Amniotic stem cell (primary cell): ENCODE results near the gene FANCM.

Experiments used
- DNase-seq: peaks from one replicate; lab custom pipeline; 2025; lab: John Stamatoyannopoulos, UW

The FANCM gene, protein sequence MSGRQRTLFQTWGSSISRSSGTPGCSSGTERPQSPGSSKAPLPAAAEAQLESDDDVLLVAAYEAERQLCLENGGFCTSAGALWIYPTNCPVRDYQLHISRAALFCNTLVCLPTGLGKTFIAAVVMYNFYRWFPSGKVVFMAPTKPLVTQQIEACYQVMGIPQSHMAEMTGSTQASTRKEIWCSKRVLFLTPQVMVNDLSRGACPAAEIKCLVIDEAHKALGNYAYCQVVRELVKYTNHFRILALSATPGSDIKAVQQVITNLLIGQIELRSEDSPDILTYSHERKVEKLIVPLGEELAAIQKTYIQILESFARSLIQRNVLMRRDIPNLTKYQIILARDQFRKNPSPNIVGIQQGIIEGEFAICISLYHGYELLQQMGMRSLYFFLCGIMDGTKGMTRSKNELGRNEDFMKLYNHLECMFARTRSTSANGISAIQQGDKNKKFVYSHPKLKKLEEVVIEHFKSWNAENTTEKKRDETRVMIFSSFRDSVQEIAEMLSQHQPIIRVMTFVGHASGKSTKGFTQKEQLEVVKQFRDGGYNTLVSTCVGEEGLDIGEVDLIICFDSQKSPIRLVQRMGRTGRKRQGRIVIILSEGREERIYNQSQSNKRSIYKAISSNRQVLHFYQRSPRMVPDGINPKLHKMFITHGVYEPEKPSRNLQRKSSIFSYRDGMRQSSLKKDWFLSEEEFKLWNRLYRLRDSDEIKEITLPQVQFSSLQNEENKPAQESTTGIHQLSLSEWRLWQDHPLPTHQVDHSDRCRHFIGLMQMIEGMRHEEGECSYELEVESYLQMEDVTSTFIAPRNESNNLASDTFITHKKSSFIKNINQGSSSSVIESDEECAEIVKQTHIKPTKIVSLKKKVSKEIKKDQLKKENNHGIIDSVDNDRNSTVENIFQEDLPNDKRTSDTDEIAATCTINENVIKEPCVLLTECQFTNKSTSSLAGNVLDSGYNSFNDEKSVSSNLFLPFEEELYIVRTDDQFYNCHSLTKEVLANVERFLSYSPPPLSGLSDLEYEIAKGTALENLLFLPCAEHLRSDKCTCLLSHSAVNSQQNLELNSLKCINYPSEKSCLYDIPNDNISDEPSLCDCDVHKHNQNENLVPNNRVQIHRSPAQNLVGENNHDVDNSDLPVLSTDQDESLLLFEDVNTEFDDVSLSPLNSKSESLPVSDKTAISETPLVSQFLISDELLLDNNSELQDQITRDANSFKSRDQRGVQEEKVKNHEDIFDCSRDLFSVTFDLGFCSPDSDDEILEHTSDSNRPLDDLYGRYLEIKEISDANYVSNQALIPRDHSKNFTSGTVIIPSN (N-terminal part only)

DNA sequence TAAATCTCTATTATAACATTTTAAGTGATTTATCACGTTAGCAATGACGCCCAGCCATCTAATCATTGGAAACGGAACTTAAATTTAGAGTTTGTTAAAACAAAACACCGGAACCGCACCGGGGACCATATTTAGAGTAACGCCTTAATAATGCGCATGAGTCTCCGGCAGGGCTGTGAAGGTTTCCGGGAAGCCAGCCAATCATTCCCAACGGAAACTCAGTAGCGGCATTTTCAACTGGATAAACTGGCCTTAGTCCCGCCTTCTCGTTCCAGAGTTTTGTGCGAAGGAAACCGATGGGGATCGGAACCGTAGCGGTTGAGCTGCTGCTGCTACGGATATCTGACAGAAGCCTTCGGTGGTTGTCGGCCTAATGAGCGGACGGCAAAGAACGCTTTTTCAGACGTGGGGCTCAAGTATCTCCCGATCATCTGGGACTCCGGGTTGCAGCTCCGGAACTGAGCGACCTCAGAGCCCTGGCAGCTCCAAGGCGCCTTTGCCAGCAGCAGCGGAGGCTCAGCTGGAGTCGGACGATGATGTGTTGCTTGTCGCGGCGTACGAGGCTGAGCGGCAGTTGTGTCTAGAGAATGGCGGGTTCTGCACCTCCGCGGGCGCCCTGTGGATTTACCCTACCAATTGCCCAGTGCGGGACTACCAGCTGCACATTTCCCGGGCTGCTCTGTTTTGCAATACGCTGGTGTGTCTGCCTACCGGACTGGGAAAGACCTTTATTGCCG, at the start of gene FANCM:
Gene FANCM, plus strand, starts transcription at position 272 of the 737 bp plus-strand sequence. Its CDS starts 102 bp downstream, at position 374.
- DNase-seq = peak; percentile 97

DNA sequence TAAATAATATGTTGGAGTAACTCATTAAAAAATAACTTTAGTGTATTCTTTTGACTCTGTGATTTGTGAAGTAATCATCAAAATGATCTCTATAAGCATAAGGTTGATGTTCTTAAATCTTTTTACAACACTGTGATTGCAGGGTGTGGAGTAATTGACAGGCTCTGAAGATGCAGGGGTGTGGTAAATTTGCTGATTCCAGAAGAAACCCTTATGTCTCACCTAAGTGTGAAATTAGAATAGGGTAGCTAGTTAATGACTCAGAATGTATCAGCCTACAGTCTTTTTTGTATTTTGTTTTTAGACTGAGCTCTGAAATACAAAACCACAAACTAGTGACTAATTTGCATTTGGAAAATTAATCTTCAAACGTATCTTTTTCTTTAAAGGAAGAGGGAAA, 45.9 kb upstream of the FANCM start:
- DNase-seq = no peak

DNA sequence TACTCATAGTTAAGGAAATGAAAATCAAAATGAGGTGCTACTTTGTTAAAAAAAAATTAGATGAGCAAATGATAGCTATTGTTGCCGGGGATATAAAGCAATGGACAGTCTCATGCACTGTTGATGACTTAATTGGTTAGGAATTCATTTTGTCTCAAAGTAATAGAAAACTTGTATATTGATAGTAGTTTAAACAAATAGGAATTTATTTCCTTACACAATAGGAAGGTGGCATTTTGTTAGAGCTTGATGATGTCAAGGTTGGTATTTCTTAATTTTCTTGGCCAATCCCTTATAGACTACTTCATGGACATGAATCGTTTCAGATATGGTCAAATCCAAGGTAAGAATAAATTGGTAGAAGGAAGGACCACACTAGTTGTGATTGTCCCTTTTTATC, 44.0 kb upstream of the FANCM start:
- no peak for DNase-seq

DNA sequence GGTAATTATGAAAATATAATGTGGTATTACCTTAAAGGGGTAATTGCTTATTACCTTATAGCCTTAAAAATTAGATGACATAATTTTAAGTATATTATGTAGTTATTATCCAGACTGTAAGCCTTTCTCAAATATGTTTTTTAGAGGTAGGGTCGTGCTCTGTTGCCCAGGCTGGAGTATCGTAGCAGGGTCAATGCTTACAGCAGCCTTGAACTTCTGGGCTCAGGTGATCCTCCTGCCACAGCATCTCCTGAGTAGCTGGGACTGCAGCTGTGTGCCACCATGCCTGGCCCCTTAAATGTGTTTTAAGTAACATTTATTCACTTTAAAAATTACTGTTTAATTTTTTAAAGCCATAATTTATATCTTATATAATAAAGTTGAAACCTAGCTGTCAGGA, 41.5 kb upstream of the FANCM start:
- DNase-seq = no peak

DNA sequence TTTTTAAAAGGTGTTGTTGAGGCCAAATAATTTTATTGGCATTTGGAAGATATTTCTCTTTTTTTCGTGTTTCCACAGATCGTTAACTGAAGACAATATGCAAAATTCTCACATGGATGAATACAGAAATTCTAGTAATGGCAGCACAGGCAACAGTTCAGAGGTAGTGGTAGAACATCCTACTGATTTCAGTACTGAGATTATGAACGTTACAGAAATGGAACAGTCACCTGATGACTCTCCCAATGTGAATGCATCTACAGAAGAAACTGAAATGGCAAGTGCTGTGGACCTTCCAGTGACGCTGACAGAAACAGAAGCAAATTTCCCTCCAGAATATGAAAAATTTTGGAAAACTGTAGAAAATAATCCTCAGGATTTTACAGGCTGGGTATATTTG, 40.6 kb upstream of the FANCM start:
- DNase-seq = no peak

DNA sequence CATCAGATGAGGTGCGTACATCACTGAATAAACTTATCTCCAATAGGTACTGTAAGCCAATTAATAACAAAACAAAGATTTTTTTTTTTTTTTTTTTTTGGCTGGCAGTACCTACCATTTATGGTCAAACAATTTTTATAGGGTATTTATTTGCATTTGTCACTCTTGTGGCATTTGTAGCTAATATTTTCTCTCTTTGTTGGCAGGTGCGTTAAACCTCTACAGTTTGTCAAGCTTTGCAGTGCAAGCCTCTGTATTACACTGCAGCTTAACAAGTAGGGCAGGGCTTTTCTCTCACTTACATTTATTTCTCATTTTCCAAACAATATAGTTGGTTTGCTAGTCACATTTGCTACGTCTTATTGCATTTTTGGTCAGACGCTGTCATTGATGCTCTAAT, 39.5 kb upstream of the FANCM start:
- DNase-seq = no peak

DNA sequence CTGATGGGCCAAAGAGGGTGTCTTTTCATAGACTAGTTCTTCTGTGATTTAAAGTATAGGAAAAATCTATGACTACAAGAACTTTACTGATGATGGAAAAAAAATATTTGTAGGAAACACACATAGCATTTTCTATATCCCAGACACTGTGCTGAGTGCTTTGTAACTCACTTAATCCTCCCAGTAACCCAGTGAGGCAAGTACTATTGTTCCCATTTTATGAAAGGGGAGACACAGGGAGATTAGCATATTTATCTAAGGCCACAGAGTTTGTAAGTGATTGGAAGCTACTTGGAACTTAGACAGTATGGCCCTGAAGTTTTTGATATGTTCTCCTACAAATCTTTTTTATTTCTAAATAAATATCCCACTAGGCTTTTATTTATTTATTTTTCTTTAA, 31.9 kb upstream of the FANCM start:
- DNase-seq = no peak

DNA sequence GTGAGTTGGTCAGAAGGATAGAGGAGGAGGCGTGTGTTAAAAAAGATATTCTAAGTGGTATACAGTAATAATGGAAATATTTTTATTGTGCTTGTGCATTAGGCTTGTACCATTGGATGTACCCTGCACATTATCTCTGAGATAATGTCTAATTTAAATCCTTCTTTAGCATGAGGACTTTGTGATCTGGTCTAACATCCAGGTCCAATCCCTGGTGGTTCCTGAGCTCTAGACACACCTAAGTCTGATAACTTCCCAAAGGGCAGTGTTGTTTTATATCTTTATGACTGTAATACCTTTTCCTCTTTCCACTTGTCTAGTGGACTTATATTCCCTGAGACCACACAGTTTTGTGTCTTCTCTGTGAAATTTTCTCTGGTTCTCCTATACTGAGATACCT, 31.2 kb upstream of the FANCM start:
- no peak for DNase-seq

DNA sequence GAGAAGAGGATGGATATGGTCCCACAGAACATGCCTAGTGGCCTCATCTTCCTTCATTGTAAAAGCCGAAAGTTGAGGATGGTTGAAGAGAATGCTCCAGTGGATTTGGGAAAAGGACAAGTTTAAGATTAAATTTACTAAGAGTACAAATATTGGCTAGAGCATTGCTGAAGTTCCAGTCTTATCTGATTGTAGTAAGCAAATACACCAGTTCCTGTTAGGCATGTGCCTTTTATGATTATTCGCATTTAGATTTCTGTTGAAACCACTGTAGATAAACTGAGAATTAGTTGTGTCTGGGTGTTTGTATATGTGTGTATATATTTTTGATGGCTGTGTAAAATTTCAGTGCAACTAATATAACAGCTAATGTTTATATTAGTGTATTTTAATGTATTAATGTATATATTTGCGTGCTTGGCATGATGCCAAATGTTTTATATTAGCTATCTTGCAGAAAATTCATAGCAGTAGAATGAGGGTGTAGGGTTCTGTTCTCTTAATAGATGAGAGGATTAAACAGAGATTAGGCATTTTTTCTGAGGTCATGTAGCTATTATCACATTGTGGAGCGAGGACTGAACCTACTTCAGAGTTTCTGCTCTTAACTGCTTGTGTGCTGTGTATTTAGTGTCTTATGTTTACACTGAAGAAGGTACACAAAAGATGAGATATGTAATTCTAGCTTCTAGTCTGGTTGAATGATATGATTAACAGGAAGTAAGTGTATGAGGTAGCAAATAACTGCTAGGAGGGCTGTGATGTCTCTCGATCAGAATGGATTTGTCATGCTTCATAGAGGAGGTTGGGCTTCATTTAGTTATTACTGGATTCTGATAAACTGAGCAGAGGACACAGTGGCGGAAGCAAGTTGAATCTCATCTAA, 22.6 kb upstream of the FANCM start:
- no peak for DNase-seq

DNA sequence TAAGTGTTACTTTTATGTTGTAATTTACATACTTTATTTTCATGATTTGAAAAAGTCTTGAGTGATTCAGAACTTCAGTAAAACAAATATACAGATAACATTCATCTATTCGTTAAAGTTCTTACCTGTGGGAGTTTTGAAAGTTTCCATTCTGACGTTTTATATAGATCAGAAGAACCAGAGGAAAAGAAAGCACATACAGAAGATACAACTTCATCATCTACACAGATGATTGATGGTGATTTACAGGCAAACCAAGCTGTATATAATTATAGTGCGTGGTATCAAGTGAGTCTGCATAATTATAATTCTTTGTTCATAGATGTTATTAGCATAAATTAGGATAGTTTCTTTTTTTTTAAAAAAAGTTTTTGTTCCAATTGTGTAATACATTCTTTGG, 21.4 kb upstream of the FANCM start:
- DNase-seq = no peak

DNA sequence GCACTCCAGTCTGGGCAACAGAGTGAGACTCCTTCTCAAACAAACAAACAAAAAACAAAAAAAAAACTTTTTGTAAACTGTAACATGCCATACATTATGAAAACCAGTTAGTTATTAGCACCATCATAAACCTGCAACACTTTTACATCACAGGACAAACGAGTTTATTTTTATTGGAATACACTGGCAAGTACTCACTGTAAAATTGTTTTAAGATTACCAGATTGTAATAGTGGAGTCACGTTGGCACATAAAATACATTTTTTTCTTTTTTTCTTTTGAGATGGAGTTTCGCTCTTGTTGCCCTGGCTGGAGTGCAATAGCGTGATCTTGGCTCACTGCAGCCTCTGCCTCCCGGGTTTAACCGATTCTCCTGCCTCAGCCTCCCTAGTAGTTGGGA, 17.1 kb upstream of the FANCM start:
- DNase-seq = no peak

DNA sequence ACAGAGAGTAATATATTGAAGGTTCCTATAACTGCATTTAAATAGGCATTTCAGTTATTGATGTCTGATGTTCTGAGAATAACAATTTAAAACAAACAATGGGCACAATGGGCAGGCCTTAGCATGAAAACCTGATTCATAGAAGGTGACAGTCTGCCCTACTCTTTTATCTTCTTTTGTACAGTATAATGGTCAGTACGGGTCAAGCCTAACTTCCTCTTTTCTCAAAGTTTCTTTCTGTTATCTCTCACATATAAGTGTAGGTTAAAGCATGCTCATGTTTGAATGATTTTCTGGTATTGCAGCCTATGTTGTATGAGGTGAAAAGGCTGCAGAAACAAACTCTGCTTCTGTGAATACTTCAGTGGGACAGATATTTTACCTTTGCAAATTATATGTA, 15.6 kb upstream of the FANCM start:
- no peak for DNase-seq

DNA sequence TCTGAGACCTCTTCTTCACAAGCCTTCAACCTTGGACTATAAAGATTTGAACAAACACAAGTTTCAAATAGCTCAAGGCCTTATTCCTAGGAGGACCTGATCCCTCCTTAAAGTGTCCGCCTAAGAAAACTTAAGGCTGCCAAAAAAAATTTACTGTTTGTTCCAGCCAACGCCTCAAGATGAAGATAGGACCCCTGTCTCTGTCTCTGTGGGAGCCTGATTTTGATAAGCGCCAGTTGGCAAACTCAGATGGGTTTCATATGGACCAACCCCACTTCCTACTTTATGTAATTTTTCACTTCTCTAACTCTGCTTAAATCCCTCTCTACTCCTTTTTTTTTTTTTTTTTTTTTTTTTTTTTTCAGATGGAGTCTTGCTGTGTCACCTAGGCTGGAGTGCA, 12.5 kb upstream of the FANCM start:
- DNase-seq = no peak

DNA sequence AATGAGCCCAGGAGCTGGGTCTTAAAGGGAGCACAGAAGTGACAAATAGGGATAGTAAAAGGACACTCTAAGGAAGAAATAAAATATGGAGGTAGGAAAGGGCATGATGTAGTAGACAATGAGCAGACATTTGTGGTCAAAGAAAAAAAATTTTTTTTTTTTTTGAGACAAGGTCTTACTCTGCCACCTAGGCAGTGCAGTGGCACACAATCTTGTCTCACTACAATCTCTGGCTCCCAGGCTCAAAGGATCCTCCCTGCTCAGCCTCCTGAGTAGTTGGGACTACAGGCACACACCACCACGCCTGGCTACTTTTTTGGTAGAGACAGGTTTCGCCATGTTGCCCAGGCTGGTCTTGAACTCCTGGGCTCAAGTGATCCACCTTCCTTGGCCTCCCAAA, 10.0 kb upstream of the FANCM start:
- no peak for DNase-seq

DNA sequence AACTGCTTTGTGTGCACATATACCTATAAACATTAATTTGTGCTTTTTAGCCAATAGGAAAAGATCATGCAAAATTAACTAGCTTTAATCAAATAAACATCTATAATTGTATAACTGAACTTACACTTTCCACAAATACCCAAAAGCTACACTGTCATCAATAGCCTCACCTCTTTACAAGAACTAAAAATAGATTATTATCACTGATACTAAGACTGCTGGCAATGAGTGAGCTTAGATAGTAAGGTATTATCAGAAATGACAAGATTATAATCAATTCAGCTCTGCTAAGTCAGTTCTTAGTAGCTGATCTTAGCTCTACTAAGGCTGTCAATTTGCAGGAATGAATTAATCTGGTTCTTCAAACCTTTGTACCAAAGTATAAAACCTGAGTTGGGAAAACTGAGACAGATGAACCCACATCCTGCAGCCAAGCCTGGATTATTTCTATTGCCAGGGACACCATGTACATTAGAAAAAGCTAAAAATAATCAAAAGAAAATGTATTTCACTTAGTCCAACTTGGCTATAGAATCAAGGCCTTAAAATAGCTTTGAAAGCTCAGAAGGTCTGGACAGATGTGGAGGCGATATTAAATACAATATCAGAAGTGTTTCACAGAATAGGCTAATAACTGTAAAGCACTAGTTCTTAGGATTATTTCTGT, 6.6 kb upstream of the FANCM start:
- DNase-seq = no peak

DNA sequence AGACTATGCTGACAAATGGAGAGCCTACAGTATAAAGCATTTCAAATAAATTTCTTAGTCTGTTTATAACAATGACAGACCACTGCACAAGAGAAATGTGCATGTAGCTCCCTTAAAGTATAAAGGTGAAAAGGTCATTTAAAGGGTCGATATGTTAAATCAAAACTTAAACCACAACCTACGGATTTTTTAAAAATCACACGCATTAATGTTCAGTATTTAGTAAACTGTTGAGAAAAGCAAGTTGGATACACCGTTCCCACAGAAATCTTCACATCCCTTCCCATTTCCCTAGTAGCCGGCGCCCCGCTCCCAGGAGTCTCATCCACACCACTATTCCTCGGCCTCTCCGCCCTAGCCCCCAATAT, 2.1 kb upstream of the FANCM start:
- DNase-seq = no peak

DNA sequence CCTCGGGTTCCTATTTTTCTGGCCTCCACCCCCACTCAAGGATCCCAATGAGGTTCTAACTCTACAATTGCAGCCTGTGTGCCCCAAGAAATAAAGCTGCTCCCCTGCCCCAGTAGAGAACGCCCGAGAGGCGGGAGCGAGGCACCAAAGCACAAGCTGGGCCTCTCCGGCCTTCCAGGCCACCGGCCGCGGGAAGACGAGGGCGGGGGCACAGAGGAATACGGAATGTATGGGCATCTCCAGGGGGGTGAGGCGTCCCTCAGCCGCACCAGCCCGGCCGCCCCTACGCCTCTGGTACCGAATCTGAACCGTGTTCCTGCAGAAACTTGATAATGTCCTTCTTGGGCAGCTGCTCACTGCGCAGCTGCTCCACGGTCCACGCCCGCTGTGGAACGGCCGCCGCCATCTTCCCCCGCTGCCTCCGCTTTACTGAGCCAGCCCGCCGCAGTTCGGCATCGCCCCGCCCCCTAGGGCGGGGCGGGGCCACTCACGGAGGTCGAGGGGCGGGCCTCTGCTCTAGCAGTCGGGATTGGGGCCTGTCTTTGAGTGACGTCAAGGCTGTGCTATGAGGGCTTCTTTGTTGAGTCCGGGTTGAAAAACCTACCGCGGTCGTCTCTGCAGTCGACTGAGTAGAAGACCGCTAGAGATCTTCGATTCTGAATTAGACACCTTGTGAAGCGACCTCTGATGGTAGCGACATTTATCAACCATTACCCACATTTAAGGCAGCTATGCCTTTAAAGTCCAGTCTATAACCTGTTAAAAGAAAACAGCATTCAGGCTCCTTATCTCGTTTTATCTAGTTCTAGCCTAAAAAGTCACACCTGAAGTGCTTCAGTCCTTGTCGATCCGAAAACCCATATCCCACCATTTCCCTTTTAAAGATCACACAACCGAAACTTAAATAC, 1.4 kb upstream of the FANCM start, which contains the start of gene FKBP3:
Gene FKBP3, minus strand, starts transcription at position 431 of the 908 bp plus-strand sequence. Its CDS starts 25 bp downstream, at position 406.
- DNase-seq = peak; percentile 99

DNA sequence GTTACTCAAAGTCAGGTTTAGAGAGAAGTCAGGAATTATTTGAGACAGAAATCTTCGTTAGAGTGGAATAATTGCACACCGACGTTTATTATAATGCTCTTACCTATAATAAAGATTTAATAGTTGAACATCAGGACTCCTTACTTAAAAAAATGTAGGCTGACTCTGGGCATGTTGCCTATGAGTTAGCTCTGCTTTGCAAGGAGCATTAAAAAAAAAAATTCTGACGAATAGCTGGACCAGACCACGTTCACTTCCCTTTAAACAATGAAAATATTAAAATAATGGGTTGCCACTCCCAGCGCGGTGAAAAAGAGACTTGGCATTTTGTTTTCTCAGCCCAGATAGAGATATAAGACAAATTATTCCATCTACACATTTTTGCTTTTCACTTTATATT, 574 bp upstream of the FANCM start:
- DNase-seq = no peak

DNA sequence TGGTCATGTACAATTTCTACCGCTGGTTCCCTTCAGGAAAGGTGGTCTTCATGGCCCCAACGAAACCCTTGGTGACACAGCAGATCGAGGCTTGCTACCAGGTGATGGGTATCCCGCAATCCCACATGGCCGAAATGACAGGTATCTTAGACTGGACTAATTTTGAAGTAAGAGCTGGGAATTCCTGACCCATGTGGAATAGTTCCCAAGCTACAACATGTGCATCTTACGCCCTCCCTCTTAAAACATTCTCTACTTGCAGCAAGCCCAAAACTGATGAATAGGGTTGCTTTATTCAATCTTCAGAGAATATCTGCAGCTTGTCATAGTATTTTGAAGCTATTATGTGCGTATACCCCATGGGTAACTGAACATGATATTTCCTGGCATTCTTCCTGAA, 669 bp downstream of the FANCM start:
- DNase-seq = no peak
